Measurements from ENCODE around the gene CCDC33.

CCDC33 gene

DNA sequence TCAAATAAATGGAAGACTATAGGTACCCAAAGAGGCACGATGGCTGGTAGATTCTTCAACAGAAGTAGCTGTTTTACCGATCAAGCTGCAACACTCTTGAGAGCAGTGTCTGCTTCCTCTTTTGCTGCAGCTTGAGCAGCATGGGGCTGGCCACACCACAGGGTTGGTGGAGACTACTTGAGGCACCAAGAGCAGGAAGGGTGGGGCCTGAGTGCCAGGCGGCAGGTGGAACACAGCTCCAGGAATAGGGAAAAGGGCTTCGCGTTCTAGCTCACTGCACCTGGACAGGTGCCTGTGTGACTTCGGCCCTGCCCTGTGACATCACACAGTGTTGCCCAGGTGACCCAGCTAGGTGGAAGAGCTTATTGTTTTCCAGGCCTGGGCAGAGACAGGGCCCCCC is at the start of gene CCDC33:
TSS of gene CCDC33 (plus strand) at position 365 of the 400 bp plus-strand sequence. CDS start 394 bp downstream, outside the sequence.
- TF ChIP-seq, protein P1, sequence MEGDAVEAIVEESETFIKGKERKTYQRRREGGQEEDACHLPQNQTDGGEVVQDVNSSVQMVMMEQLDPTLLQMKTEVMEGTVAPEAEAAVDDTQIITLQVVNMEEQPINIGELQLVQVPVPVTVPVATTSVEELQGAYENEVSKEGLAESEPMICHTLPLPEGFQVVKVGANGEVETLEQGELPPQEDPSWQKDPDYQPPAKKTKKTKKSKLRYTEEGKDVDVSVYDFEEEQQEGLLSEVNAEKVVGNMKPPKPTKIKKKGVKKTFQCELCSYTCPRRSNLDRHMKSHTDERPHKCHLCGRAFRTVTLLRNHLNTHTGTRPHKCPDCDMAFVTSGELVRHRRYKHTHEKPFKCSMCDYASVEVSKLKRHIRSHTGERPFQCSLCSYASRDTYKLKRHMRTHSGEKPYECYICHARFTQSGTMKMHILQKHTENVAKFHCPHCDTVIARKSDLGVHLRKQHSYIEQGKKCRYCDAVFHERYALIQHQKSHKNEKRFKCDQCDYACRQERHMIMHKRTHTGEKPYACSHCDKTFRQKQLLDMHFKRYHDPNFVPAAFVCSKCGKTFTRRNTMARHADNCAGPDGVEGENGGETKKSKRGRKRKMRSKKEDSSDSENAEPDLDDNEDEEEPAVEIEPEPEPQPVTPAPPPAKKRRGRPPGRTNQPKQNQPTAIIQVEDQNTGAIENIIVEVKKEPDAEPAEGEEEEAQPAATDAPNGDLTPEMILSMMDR (IDR thresholded peaks at IDR 0.05; ENCODE audit: borderline replicate concordance, extremely low read depth, low read length, poor library complexity, severe bottlenecking), result no peak
- TF ChIP-seq EZH2 (IDR thresholded peaks at IDR 0.05; ENCODE audit: borderline replicate concordance, low read depth, low read length, severe bottlenecking), result no peak
- Histone ChIP-seq H3K4me2 (ENCODE audit: insufficient read depth, low read length) (no peak within 1 kb of the TSS), H3K4me1 (ENCODE audit: insufficient read depth, low read length) (no peaks in the 10 kb centered on the region), H2AFZ (ENCODE audit: low read depth, low read length) (no peak within 1 kb of the TSS), H3K9me3 (ENCODE audit: insufficient read depth, low read length, severe bottlenecking) (no peaks in the 10 kb centered on the region), H3K9ac (ENCODE audit: low read depth, low read length) (no peak within 1 kb of the TSS), H4K20me1 (ENCODE audit: insufficient read depth, low read length) (no peaks in the 10 kb centered on the region), H3K4me3 (ENCODE audit: low read depth in 1 of 2, low read length in 2 of 2) (no peak within 1 kb of the TSS), H3K36me3 (ENCODE audit: insufficient read depth, low read length) (no peaks in the 10 kb centered on the region), H3K27ac (ENCODE audit: low read length) (no peak within 1 kb of the TSS), H3K27me3 (ENCODE audit: insufficient read depth, low read length, poor library complexity) (peaks cover 11% of the 10 kb centered on the region), H3K79me2 (ENCODE audit: insufficient read depth, low read length) (no peaks in the 10 kb centered on the region)
- ATAC-seq (ENCODE audit: insufficient read depth, low read depth), result no peak
- DNase-seq, result no peak

DNA sequence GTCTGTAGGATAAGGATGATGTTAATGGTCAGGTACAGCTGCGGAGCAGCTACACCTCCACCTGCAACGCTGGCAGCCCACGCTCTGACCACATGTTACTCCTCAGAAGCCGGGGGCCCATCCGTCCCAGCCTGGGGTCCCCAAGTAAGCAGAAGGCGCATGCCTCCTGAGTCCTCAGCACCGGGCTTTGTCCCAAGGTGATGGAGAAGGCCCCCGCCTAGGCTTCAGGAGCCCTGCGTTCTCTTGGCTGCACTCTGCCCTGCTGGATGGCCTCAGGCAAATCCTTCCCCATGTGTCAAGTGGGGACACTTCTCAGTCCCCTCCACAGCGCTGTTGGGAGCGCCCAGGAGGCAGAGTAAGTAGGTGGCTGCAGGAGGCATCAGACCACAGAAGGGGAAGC is 47.9 kb upstream of the CCDC33 start:
- Histone ChIP-seq H2AFZ (ENCODE audit: low read depth, low read length) (no peak overlapping the region), H3K79me2 (ENCODE audit: insufficient read depth, low read length) (no peaks in the 10 kb centered on the region), H4K20me1 (ENCODE audit: insufficient read depth, low read length) (no peaks in the 10 kb centered on the region), H3K36me3 (ENCODE audit: insufficient read depth, low read length) (no peaks in the 10 kb centered on the region), H3K4me1 (ENCODE audit: insufficient read depth, low read length) (no peaks in the 10 kb centered on the region), H3K27ac (ENCODE audit: low read length) (no peak overlapping the region), H3K9ac (ENCODE audit: low read depth, low read length) (no peak overlapping the region), H3K4me2 (ENCODE audit: insufficient read depth, low read length) (no peak overlapping the region), H3K4me3 (ENCODE audit: low read depth in 1 of 2, low read length in 2 of 2) (no peak overlapping the region), H3K9me3 (ENCODE audit: insufficient read depth, low read length, severe bottlenecking) (no peaks in the 10 kb centered on the region), H3K27me3 (ENCODE audit: insufficient read depth, low read length, poor library complexity) (peaks cover 3% of the 10 kb centered on the region)
- TF ChIP-seq EZH2 (IDR thresholded peaks at IDR 0.05; ENCODE audit: borderline replicate concordance, low read depth, low read length, severe bottlenecking), result no peak
- TF ChIP-seq, protein P1 (IDR thresholded peaks at IDR 0.05; ENCODE audit: borderline replicate concordance, extremely low read depth, low read length, poor library complexity, severe bottlenecking), result no peak
- DNase-seq (no peak), ATAC-seq (ENCODE audit: insufficient read depth, low read depth) (no peak)

DNA sequence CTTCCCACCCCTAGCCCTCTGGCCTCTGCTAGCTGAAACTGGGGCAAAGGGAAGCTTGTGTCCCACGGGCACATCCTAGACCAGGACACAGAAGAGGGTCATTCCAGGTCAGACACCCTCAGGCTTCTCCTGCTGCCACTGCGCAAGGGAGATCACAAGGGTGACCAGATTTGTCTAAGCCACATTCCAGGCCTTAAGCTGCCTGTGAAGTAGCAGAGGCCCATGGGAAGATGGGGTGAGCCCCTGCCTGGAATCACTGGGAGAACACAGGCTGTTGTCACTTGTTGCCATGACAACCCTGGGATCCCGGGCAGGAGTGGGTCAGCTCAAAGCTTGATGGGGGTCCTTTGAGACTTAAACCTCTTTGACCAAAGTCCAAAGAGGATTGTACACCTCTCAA is 44.3 kb upstream of the CCDC33 start:
- no peak for ATAC-seq (ENCODE audit: insufficient read depth, low read depth)

More for the DNA sequence above, 44.3 kb upstream of the CCDC33 start:
- Histone ChIP-seq H3K4me3 (ENCODE audit: low read depth in 1 of 2, low read length in 2 of 2) (no peak overlapping the region), H4K20me1 (ENCODE audit: insufficient read depth, low read length) (no peaks in the 10 kb centered on the region), H3K27ac (ENCODE audit: low read length) (no peak overlapping the region), H2AFZ (ENCODE audit: low read depth, low read length) (no peak overlapping the region), H3K36me3 (ENCODE audit: insufficient read depth, low read length) (no peaks in the 10 kb centered on the region), H3K4me1 (ENCODE audit: insufficient read depth, low read length) (no peaks in the 10 kb centered on the region), H3K79me2 (ENCODE audit: insufficient read depth, low read length) (no peaks in the 10 kb centered on the region), H3K9ac (ENCODE audit: low read depth, low read length) (no peak overlapping the region), H3K4me2 (ENCODE audit: insufficient read depth, low read length) (no peak overlapping the region), H3K27me3 (ENCODE audit: insufficient read depth, low read length, poor library complexity) (peaks cover 3% of the 10 kb centered on the region), H3K9me3 (ENCODE audit: insufficient read depth, low read length, severe bottlenecking) (no peaks in the 10 kb centered on the region)
- TF ChIP-seq, protein P1 (IDR thresholded peaks at IDR 0.05; ENCODE audit: borderline replicate concordance, extremely low read depth, low read length, poor library complexity, severe bottlenecking), result no peak
- no peak for TF ChIP-seq EZH2 (IDR thresholded peaks at IDR 0.05; ENCODE audit: borderline replicate concordance, low read depth, low read length, severe bottlenecking)
- no peak for DNase-seq

Measured in DND-41 (cell line).